ENCODE measurements around the gene THOC5.
"Not testable (repeated sequence)": the region's sequence is repeated elsewhere in the genome, so short reads cannot be mapped to it uniquely, and the experiment has no call there.

The THOC5 gene

GRCh38 chr22:29509298-29509697 lies 44.3 kb downstream of the THOC5 start:
- no peak for DNase-seq

- no peak for DNase-seq
These were observed 49.7 kb downstream of the THOC5 start for GRCh38 chr22:29503811-29504372.

- no peak for DNase-seq
These were observed 53.7 kb downstream of the THOC5 start for GRCh38 chr22:29499852-29500251.

- no peak for DNase-seq
These were observed 59.9 kb downstream of the THOC5 start for GRCh38 chr22:29493636-29494035.

- no peak for DNase-seq
These were observed 62.5 kb downstream of the THOC5 start for GRCh38 chr22:29491012-29491411.

- DNase-seq, result not testable (repeated sequence)
These were observed 64.3 kb downstream of the THOC5 start for GRCh38 chr22:29489127-29489780.

- no peak for DNase-seq
These were observed 66.1 kb downstream of the THOC5 start for GRCh38 chr22:29487426-29487986.

- no peak for DNase-seq
These were observed 68.1 kb downstream of the THOC5 start for GRCh38 chr22:29485448-29485847.

GRCh38 chr22:29484642-29485041 lies 68.9 kb downstream of the THOC5 start:
- no peak for DNase-seq

GRCh38 chr22:29483254-29483653 lies 70.3 kb downstream of the THOC5 start:
- no peak for DNase-seq

GRCh38 chr22:29482726-29483125 lies 70.8 kb downstream of the THOC5 start:
- no peak for DNase-seq

- no peak for DNase-seq
These were observed 71.3 kb downstream of the THOC5 start for GRCh38 chr22:29482253-29482652.

- no peak for DNase-seq
These were observed 72.1 kb downstream of the THOC5 start for GRCh38 chr22:29481265-29482000.

- DNase-seq, result no peak
These were observed 72.9 kb downstream of the THOC5 start for GRCh38 chr22:29480512-29481264.

- no peak for DNase-seq
These were observed 73.4 kb downstream of the THOC5 start for GRCh38 chr22:29480262-29480511.

- DNase-seq, result no peak
These were observed 73.9 kb downstream of the THOC5 start, which contains the start of gene NEFH for GRCh38 chr22:29479417-29480261. NEFH (plus strand) TSS chr22:29480218; CDS start chr22:29480263, 45 bp downstream.

GRCh38 chr22:29478326-29479276 lies 75.0 kb downstream of the THOC5 start:
- no peak for DNase-seq

GRCh38 chr22:29477723-29478318 lies 75.7 kb downstream of the THOC5 start:
- DNase-seq, result no peak

- no peak for DNase-seq
These were observed 77.4 kb downstream of the THOC5 start for GRCh38 chr22:29476116-29476515.

GRCh38 chr22:29475550-29475949 lies 78.0 kb downstream of the THOC5 start:
- DNase-seq, result no peak

- DNase-seq, result no peak
These were observed 80.6 kb downstream of the THOC5 start for GRCh38 chr22:29473001-29473400.

Measured in NK-92 treated with Interleukin-12 subunit alpha and Interleukin-12 subunit beta, amount 100 ng/mL, for 24 hours (cell line).